ENCODE results near the gene CTBP1.

Gene CTBP1

DNA sequence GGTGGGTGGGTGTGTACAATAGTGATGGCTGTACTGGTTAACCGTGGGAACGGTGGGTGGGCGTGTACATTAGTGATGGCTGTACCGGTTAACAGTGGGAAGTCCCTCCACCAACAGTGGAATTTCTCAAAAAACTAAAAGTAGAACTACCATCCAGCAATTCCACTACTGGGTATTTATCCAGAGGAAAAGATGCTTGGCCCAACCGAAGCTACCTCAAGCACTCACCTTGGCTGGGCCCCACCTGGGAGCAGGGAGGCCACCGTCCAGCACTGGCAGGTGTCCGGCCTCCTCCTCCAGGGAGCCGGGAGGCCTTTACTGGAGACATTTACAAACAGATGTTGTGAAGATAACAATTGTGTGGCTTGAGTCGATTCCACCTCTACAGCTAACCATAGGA lies 34.8 kb upstream of the CTBP1 start:
- no peak for ATAC-seq

DNA sequence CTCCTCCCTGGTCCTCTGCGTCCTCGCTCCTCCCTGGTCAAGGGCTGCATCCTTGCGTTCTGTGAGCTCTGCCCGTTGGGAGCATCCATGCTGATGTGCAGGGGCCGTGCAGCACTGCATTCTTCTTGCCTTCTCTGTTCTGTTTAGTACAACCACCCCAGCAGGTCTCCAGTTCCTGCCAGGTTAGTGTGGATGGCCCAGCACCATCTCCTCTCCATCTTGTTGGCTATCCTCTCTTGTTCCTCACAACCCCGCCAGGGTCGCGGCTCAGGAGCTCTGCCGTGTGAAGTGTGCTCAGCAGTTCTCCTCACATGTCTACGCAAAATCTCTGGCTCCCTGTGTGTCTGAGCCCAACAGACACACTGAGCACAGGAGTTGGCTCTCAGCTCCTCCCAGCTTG lies 30.3 kb upstream of the CTBP1 start:
- no peak for ATAC-seq

DNA sequence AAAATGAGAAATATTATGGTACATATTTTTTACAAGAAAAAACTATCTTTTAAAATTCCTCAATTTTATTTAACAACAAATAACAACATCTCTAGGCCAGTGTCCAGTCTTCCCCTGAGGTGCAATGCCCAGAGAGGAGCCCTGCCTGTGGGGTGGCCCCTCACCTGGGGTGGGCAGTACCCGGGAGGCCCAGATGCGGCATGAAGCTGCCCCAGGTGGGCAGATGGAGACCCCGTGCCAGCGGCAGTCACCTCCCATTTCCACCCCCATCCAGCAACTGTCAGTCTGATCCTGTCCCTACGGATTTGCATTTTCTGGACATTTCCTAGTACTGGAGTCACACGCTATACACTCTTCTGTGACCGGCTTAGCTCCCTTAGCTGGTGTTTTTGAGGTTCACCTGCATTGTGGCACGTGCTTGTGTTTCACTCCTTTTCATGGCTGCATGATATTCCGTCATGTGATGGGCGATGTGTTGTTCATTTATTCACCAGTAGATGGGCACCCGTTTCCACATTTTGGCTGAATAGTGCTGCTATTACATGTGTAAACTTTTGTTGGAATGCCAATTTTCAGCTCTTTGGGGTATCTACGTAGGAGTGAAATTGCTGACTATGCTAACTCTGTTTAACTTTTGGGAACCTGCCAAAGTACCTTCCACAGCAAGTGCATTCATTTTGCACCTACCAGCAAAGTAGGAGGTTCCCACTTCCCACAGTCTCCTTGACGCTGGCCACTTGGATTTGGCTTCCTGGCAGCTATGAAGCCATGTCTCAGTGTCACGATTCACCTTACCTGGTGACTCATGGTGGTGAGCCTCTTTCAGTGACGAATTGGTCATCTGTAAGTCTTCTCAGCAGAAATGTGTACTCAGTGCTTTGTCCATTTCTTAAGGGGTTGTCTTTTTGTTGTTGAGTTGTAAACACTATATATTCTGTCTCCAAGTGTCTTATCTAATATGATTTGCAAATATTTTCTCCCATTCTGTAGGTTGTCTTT lies 29.0 kb upstream of the CTBP1 start:
- no peak for ATAC-seq

DNA sequence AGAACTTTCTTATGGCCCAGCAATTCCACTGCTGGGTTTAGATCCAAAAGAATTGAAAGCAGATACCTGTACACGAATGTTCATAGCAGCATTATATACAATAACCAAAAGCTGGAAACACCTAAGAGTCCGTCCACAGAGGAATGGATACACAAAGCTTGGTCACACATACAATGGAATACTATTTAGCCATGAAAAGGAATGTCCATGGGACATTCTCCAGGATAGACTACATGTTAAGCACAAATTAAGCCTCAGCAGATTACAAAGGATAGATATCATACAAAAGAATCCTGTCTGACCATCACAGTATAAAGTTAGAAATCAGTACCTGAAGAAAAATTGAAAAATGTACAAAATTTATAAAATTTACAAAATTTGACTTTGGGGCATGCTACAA lies 28.1 kb upstream of the CTBP1 start:
- no peak for ATAC-seq

DNA sequence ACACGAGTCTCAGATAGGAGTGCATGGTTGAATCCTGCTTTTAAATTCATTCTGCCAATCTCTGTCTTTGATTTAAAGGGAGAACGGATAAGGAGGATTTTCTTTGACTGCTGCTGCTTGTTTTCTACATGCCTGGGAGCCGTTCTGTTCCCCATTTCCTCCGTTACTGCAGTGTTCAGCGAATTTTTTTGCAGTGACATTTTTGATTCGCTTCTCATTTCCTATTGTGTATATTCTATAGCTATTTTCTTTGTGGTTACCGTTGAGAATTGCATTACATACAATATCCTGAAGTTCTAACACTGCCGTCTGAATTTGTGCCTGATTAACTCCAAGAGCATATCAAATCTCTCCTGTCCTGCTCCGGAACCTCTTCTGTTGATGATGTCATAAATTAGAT lies 25.9 kb upstream of the CTBP1 start:
- no peak for ATAC-seq

DNA sequence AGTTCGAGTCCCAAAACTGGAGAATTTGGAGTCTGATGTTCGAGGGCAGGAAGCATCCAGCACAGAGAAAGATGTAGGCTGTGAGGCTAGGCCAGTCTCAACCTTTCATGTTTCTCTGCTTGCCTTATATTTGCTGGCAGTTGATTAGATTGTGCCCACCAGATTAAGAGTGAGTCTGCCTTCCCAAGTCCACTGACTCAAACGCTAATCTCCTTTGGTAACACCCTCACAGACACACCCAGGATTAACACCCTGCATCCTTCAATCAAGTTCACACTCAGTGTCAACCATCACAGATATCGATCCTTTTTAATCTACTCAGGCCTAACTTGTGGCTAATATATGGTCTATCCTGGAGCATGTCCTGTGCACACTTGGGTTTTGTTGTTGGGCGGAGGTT lies 22.8 kb upstream of the CTBP1 start:
- no peak for ATAC-seq

DNA sequence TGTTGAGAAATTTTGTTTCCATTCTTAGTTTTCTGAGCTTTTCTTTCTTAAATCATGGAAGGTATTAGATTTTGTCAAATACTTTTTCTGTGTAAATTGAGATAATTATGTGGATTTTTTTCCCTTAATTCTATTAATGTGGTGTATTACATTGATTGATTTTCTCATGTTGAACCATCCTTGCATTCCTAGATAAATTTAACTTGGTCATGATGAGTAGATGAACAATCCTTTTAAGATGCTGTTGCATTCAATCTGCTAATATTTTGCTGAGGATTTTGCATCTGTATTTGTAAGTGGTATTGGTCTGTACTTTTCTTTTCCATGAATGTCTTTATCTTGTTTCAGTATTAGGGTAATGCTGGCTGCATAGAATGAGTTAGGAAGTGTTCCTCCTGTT lies 20.3 kb upstream of the CTBP1 start:
- ATAC-seq: no peak

DNA sequence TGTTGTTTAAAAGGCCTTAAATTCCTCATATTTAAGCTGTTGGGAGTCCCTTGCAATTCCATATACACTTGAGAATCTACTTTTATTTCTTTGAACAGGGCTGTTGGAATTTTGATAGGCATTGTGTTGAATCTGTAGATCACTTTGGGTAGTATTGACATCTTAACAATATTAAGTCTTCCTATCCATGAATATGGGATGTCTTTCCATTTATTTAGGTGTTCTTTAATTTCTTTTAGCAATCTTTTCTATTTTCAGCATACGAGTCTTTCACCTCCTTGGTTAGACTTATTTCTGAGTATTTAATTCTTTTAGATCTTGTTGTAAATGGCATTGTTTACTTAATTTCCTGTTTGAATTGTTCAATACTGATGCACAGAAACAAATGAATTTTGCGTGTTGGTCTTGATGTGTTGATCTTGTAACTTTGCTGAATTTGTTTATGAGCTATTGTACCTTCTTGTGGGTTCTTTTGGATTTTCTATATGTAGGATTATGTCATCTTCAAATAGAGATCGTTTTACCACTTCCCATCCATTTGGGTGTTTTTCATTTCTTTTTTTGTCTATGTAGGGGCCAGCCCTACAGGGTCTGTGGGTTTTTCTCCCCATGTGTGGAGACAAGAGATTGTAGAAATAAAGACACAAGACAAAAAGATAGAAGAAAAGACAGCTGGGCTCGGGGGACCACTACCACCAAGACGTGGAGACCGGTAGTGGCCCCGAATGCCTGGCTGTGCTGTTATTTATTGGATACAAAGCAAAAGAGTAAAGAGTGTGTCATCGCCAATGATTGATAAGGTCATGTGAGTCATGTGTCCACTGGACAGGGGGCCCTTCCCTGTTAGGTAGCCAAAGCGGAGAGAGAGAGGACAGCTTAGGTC lies 18.2 kb upstream of the CTBP1 start:
- peak; percentile 54 to 66 for ATAC-seq

DNA sequence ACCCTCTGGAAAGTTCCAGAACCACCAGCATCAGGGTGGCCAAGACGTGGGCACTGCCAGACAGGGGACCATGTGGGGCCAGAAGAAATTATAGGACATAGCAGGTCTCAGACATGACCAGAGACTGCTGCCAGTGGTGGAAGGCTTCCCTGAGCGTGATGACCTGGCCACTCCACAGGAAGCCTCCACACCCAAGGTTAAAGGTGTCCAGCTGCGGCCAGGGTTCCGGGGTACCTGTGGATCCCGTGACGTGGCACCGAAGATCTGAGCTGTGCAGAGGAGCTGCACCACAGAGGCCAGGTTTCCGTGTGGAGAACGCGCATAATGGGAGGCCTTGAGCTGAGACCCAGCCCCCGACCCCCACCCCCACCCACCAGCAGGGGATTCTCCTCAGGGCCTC lies 16.4 kb upstream of the CTBP1 start:
- ATAC-seq: no peak

DNA sequence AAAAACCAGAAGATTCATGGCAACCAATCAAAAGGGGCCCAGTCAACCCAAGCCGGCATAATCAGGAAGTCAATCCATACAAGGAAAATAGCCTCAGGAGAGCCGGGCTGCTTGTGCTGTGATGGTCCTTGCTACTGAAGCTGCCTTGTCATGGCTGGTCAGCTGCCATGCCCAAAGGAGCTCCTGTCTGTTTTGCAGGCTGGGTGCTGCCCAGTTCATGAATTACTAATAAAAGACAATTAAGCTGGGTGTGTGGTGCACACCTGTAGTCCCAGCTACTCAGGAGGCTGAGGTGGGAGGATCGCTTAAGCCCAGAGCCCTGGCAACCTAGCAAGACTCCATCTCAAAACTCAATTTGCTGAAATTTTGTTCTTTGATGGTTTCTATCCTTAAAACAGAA lies 16.0 kb upstream of the CTBP1 start:
- ATAC-seq: no peak

DNA sequence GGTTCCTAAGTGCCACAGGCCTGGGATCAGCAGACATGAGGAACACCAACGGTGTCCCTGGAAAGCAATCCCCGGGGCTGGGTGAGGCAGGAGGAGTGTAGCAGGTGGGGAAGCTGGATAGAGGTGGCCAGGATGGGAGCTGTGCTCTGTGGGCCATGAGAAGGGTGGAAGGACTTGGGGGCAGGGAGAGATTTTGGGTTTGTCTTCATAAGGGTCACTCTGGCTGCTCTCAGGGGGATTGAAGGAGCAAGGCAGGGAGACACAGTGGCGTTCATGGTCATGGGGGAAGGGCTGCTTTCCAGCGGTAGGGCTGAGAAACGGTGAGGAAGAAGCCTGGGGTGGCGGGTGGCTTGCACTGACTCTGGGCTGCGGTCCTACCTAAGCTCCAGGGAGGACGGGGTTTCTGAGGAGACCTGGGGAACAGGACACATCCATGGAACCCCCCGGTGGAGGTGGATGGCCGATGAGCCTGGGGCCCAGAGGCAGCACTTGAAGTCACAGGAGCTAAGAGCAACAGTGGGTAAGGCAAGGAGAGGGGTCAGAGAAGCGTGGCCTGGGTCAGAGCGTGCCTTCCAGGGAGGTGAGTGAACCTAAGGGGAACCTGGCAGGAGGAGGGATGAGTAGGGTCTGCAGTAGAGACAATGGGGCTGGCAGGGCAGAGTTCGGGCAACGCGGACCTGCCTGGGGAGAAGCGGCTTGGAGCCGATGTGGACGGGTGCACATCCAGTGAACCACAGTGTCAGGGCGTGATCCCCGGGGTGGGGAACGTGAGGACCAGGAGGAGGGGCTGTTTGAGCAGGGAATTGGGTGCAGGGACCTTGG lies 12.4 kb upstream of the CTBP1 start:
- ATAC-seq: no peak

DNA sequence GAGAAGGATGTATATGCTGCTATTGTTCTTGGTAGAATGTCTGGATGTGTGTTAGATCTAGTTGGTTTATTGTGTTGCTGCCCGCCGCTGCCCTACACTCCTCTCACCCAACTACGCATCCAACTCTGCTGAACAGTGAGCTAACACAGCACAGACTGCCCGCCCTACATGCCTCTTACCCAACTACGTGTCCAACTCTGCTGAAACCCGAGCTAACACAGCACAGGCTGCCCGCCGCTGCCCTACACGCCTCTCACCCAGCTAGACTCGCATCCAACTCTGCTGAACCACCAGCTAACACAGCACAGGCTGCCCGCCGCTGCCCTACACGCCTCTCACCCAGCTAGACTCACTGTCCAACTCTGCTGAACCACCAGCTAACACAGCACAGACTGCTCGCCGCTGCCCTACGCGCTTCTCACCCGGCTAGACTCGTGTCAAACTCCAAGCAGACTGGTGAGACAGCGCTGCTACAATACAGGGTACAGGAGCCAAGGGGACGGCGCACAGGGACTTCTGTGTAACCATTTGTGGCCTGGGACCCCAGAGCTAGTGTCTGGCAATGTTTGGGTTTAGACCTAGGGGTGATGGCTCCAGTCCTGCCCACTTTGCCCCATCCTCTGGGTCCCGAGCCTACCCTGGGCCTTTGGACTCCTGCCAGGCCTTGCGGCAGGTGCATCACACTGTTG lies 11.6 kb upstream of the CTBP1 start:
- no peak for ATAC-seq

DNA sequence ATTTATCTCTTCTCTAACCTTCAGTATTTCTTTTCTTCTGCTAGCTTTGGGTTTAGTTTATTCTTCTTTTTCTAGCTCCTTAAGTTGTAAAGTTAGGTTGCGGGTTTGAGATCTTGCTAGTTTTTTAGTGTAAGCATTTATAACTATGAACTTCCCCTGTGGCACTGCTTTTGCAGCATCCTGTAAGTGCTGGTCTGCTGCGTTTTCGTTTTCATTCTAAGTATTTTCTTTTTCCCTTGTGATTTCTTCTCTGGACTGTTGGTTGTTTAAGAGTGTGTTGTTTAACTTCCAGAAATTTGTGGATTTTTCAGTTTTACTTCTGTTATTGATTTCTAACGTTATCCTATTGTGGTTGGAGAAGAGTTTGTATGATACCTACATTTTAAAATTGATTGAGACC lies 11.0 kb upstream of the CTBP1 start:
- no peak for ATAC-seq

DNA sequence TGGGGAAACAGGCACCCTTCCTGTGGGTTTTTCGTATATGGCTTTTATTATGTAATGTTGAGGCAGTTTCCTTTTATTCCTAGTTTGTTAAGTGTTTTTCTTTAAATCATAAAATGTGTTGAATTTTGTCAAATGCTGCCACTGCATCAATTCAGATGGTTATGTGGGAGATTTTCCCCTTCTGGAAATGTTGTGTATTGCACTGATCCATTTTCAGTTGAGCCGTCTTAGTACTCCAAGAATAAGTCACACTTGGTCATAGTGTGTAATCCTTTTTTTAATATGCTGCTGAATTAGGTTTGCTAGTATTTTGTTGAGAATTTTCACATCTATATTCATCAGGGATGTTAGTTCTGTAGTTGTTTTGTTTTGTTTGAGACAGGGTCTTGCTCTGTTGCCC lies 9.5 kb upstream of the CTBP1 start:
- ATAC-seq: no peak

DNA sequence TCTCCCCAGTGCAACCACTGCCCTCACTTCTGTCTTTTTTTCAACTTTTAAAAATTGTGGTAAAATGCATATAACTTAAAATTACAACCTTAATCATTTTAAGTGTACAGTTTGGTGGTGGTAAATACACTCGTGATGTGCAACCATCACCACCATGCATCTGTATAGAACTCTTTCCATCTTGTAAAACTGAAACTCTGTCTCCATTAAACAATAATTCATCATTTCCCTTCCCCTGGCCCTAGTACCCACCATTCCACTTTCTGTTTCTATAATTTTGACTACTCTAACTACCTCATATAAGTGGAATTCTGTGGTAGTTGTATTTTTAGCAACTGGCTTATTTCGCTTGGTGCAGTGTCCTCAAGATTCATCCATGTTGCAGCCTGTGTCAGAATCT lies 6.8 kb upstream of the CTBP1 start:
- ATAC-seq: peak; percentile 71 to 75

DNA sequence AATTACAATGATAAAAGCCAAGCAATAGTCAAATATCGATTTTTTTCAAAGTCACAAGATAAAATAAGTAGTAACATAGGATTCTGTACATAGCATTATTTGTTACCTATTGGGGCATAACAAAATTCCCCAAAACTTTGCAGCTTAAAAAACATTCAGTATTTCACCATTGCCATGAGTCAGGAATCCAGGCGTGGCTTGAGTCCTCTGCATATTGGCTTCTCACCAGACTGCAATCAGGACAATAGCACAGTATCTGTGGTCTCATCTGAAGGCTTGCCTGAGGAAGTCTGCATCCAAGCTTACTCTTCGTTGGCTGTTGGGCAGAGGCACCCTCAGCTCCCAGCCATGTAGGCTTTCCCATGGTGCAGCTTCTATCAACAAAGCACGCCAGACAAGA lies 6.2 kb upstream of the CTBP1 start:
- ATAC-seq: no peak

DNA sequence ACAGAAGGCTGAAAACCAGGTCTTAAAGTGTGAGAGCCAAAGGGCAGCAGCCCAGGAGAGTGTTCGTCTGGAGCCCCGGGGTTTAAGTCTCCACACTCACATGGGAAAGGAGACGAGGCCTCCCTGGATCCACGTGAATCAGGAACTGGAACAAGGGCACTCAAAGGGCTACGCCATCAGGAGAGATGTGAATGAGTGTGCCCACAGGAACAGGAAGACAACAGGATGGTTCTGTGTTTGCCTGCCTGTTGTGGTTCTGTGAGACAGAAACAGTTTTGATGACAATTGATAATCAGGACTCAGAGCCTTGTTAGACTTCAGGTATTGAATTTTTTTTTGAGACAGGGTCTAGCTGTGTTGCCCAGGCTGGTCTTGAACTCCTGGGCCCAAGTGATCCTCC lies 4.9 kb upstream of the CTBP1 start:
- ATAC-seq: no peak

DNA sequence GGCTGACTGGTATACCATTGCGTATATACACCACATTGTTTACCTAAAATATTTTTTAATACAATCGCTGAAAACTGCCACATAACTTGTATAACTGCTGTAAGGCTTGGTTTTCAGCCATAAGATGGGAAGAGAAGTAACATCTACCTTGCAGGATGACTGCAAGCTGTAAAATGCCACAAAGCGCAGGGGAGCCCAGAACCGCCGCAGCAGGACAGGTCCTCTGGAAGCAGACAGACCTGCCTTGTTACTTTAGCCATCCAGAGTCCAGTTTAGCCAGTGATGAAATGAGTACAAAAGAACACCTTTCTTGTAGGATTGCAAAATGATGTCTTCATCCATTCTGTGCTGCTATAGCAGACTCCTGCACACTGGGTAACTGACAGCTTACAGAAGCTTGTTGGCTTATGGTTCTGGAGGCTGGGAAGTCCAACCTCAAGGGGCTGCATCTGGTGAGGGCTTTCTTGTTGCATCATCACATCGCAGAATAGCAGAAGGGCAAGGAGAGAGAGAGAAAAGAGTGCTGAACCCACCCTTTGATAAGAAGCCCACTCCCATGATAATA lies 4.1 kb upstream of the CTBP1 start:
- no peak for ATAC-seq

DNA sequence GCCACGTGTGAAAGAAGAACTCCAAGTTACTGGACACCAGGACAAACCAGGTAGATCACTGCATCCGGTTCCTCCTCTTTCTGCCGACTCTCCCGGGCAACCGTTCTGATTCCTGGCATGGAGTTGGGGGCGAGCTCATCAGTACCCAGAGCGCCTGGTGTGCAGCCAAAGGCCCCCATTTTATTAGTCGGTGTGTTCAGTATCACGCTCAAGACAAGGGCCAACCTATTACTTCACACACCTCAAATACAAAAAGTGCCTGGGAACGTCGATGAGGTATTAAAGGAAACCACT lies 2.8 kb upstream of the CTBP1 start:
- ATAC-seq: no peak

DNA sequence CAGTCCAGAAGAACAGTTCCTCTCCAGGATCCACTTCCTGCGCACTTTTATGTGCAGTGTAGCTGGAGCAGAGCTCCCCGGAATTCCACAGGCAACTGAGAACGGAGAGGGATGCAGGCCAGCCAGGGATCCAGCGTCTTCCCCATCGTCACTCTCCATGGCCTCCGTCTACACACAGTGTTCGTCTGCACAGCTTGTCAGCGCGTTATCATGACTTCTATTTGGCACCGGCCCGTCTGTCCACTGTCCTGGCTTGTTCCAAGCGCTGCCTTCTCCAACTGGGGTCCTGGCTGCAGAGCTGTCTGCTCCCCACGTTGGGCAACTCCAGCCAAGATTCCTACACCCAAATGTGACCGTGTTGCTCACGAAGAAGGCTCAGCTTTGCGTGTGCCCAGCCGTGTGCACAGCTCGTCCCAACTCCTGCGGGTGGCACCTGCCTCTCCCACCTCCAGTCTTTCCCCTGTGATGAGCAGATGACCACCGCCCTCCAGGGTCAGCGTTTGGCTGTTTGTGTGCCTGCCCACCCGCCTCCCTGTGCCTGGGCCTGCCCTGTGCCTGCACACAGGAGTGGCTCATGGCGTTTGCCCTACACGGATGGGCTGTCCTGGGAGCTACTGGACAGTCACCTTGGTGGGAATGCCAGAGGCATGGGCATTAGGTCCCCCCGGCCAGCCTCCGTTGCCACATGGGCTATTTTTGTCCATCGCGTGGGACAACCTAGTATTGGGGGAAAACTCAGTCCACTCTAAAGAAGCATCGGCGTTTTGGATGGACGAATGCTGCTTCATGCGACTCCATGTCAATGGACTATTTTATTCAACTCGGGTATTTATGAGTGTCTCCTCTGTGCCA lies 2.2 kb upstream of the CTBP1 start:
- no peak for ATAC-seq

DNA sequence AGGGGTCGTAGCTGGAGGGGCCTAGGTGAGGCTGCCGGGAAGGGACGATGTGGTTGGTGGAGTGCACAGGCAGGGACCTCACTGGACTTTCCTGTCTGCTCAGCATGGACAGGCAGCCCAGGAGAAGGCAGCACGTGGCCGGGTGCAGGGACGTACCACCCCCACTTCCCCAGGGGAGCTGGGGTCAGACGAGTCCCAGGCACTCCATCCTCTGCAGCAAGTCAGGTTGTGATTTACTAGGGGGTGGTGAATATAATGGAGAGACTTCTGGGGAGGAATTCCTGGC lies 1.5 kb upstream of the CTBP1 start:
- no peak for ATAC-seq

Measured in activated CD4-positive, CD25-positive, alpha-beta regulatory T cell treated with anti-CD3 and anti-CD28 coated beads, Interleukin-2, amount 50 U/mL, for 24 hours (primary cell).